Common myeloid progenitor, CD34-positive (primary cell): ENCODE data around the gene TEAD1.

Source experiments
- CTCF ChIA-PET: fragments of 350-600 bp; sonication (Branson Sonifier 250); formaldehyde crosslinking; loops from one replicate; lab custom pipeline; 2021; ENCODE audit warnings: antibody characterized with exemption; lab: Charles Lee
- POLR2A ChIA-PET: fragments of 350-600 bp; sonication (Branson Sonifier 250); formaldehyde crosslinking; loops from one replicate; lab custom pipeline; 2021; ENCODE audit warnings: antibody characterized with exemption; lab: Charles Lee
- DNase-seq, 3 donors: peaks; one replicate each; pipeline versions ENCODE4 v3.0.0 to v3.0.0-alpha.2; 2013
- H3K27ac ChIP-seq, 2 experiments: 1 replicate in 1 of 2; 2 replicates in 1 of 2; pipeline ENCODE4 v1.7.0; 2013; ENCODE audit warnings: inconsistent platforms in 2 of 2, low read length in 2 of 2, mild to moderate bottlenecking in 2 of 2, low read depth in 1 of 2, moderate library complexity in 1 of 2; ENCODE audit not compliant: severe bottlenecking in 2 of 2, insufficient read depth in 1 of 2, poor library complexity in 1 of 2
- H3K27me3 ChIP-seq, 5 experiments: replicated peaks in 2 of 5; 1 replicate in 3 of 5; 2 replicates in 2 of 5; pipeline versions ENCODE4 v1.6.1 to v1.7.0; 2013; ENCODE audit warnings: low read length in 4 of 5, mild to moderate bottlenecking in 2 of 5, moderate library complexity in 2 of 5, inconsistent platforms in 1 of 5; ENCODE audit not compliant: insufficient read depth in 5 of 5, control insufficient read depth in 4 of 5
- H3K36me3 ChIP-seq, 4 experiments: 1 replicate in 2 of 4; 2 replicates in 2 of 4; pipeline versions ENCODE4 v1.6.1 to v1.7.0; 2013; ENCODE audit warnings: low read length in 3 of 4, control low read depth in 1 of 4, mild to moderate bottlenecking in 1 of 4; ENCODE audit not compliant: control insufficient read depth in 4 of 4, insufficient read depth in 4 of 4
- H3K4me1 ChIP-seq, 4 experiments: 1 replicate in 3 of 4; 2 replicates in 1 of 4; pipeline versions ENCODE4 v1.6.1 to v1.7.1; 2013; ENCODE audit warnings: low read length in 3 of 4, mild to moderate bottlenecking in 3 of 4, control low read depth in 1 of 4, inconsistent platforms in 1 of 4, moderate library complexity in 1 of 4; ENCODE audit not compliant: control insufficient read depth in 4 of 4, insufficient read depth in 4 of 4; ENCODE audit errors: control extremely low read depth in 1 of 4
- H3K4me3 ChIP-seq, 7 experiments: 1 replicate in 4 of 7; 2 replicates in 3 of 7; pipeline versions ENCODE4 v1.5.1 to v1.7.0; 2013; ENCODE audit warnings: mild to moderate bottlenecking in 7 of 7, low read length in 6 of 7, moderate library complexity in 6 of 7, inconsistent platforms in 2 of 7, low read depth in 2 of 7, control low read depth in 1 of 7; ENCODE audit not compliant: insufficient read depth in 4 of 7, control insufficient read depth in 1 of 7; ENCODE audit errors: extremely low read depth in 1 of 7
- H3K9me3 ChIP-seq, 5 experiments: 1 replicate in 4 of 5; 2 replicates in 1 of 5; pipeline versions ENCODE4 v1.6.1 to v1.7.1; 2013; ENCODE audit warnings: low read length in 4 of 5, mild to moderate bottlenecking in 2 of 5, inconsistent platforms in 1 of 5, low read depth in 1 of 5, moderate library complexity in 1 of 5; ENCODE audit not compliant: control insufficient read depth in 4 of 5, insufficient read depth in 2 of 5; ENCODE audit errors: control extremely low read depth in 1 of 5
- WGBS: methylation state at CpG from one replicate; pipeline ENCODE4 v1.1.5; 2013; ENCODE audit not compliant: insufficient coverage; 5-methylcytosine and 5-hydroxymethylcytosine counted together

The TEAD1 gene

DNA sequence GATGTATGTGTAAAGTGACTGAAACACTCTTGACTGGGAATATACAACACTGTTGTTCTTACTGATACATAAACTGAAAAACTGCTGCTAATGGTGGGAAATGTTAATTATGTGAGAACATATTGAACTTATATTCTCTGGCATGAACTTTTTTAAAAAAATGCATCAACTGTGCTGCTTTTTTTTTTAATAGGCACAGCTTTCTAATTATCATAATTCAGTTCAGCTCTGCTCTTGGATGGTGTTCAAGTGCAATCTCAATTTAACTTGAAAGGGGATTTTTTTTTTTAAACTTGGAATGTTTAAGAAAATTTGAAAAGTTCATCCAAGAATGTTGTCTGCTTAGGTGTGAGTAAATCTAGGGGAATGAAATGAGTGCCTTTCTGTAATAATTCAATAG, 5.2 kb downstream of the TEAD1 start:
- CTCF ChIA-PET = interaction anchor here (1.4 kb wide), 1 partner anchor 10 kb away, joined by 3 read pairs; no protein-coding TSS in a partner anchor
- peaks cover 0 to 3% (median 2%) of the 10 kb centered on the region in 4 experiments for H3K4me1 ChIP-seq
- no peak overlapping the region for H3K4me3 ChIP-seq
- peaks cover 0 to 2% (median 0%) of the 10 kb centered on the region in 5 experiments for H3K9me3 ChIP-seq
- POLR2A ChIA-PET = no interaction called here
- H3K36me3 ChIP-seq = no peaks in the 10 kb centered on the region
- no peak overlapping the region for H3K27ac ChIP-seq
- no peak for DNase-seq
- peaks cover 43 to 98% (median 57%) of the 10 kb centered on the region in 5 experiments for H3K27me3 ChIP-seq

DNA sequence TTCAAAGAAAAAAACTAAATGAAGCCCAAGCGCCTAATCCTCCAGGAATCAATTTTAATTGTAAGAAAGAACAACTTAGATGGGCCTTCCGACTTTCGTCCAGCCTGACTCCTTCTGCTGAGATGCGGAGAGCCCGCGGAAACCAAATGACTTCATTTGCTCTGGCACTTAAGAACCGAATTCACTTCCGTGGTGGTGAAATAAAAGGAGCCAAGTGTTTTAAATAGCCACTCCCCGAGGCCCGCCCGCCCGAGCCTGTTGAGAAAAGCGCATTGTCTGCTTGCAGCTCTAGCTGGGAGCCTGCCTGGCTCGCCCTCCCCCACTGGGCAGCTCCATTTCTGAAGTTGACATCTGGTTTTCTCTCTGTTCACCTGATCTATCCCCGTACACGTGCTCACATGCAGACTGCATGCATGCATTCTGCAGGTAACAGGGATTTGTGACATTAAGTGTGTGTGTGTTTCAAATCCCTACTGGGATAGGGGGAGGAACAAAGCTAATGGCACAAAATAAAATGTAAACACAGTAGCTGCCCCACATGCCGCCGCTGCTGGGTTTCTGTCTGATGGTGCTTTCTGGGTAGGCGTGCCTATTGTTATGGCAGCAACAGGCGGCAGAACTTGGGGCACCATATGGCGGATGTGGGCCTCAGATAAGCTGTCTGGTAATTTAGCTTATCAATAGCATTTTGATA, 6.2 kb downstream of the TEAD1 start:
- CTCF ChIA-PET = interaction anchor here (1.4 to 1.8 kb wide), 2 partner anchors 9 to 11 kb away, joined by 3 to 6 read pairs; no protein-coding TSS in a partner anchor
- H3K4me1 ChIP-seq = peaks cover 0 to 3% (median 1%) of the 10 kb centered on the region in 4 experiments
- peaks cover 47 to 100% (median 61%) of the 10 kb centered on the region in 5 experiments for H3K27me3 ChIP-seq
- no peaks in the 10 kb centered on the region for H3K36me3 ChIP-seq
- POLR2A ChIA-PET = no interaction called here
- no peak overlapping the region for H3K4me3 ChIP-seq
- WGBS = 9% methylated on average over 19 of the region's 21 CpGs
- peaks cover 0 to 2% (median 0%) of the 10 kb centered on the region in 5 experiments for H3K9me3 ChIP-seq
- peak in 2 of 3 donors; percentile 54 to 69 for DNase-seq
- no peak overlapping the region for H3K27ac ChIP-seq

DNA sequence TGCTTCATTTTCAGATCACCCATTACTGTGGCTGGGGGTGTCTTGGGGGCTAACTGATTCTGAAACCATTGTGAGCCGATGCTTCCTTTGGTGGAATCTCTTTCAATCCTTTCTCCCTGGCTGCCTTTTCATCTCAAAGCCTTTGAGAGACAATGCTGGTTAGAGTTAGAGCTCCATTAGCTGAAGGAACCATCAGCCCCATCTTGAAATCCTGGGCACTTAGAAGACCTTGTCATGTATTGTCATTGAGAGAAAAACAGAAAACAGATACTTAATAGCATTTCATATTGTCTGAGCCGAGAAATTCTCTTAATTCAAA, 6.7 kb downstream of the TEAD1 start:
- H3K9me3 ChIP-seq = peaks cover 0 to 2% (median 0%) of the 10 kb centered on the region in 5 experiments
- no peak overlapping the region for H3K27ac ChIP-seq
- H3K4me1 ChIP-seq = peaks cover 0 to 3% (median 1%) of the 10 kb centered on the region in 4 experiments
- peaks cover 45 to 100% (median 63%) of the 10 kb centered on the region in 5 experiments for H3K27me3 ChIP-seq
- CTCF ChIA-PET = interaction anchor here (1.8 kb wide), 1 partner anchor 11 kb away, joined by 6 read pairs; no protein-coding TSS in a partner anchor
- H3K36me3 ChIP-seq = no peaks in the 10 kb centered on the region
- 20% methylated on average over 1 of the region's 2 CpGs for WGBS
- POLR2A ChIA-PET = no interaction called here
- DNase-seq = no peak
- H3K4me3 ChIP-seq = no peak overlapping the region

DNA sequence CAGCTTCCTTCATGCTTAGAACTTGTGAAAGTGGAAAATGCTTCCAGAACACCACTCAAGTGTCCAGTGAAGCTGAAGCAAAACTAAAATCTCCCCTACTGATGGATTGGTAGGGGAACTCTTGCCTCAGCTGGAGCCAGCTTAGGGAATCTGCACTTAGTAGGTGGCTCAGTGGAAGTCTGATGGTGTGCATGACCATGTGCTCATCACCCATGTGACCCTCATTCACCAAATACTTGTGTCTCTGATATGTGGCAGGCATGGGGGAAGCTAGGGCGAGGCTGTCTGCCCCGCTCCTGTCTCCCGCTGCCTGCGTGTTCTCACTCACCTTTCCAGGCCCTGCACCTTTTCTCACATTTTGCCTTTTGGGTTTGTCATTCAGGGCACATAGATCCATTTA, 7.2 kb downstream of the TEAD1 start:
- Histone ChIP-seq H3K36me3 (no peaks in the 10 kb centered on the region), H3K4me1 (peaks cover 0 to 3% (median 1%) of the 10 kb centered on the region in 4 experiments), H3K9me3 (peaks cover 0 to 2% (median 0%) of the 10 kb centered on the region in 5 experiments), H3K27ac (no peak overlapping the region), H3K27me3 (peaks cover 40 to 100% (median 60%) of the 10 kb centered on the region in 5 experiments), H3K4me3 (no peak overlapping the region)
- CTCF ChIA-PET = interaction anchor here (1.8 kb wide), 1 partner anchor 10 kb away, joined by 6 read pairs; no protein-coding TSS in a partner anchor
- POLR2A ChIA-PET = no interaction called here
- 90% methylated on average over 2 of the region's 4 CpGs for WGBS
- no peak for DNase-seq

DNA sequence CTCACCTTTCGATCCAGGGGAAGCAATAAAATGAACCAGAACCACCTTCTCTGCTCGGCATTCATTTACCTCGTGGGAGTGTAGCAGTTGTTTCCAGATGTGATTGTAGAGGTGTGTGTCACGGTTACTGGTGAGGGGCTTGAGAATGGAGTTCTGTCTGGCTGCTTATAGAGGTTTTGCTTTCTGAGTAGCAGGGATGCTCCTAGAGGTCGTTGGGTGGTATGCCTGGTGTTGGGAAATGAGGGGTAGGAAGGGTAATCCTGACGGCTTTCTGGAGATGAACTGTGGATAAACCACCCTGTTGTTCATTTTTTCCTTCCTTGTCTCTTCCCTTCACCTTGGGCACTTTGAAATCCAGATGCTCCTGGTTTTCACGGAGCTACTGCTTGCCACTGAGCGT, 8.1 kb downstream of the TEAD1 start:
- Histone ChIP-seq H3K4me1 (peaks cover 0 to 3% (median 1%) of the 10 kb centered on the region in 4 experiments), H3K27me3 (peaks cover 39 to 99% (median 62%) of the 10 kb centered on the region in 5 experiments), H3K36me3 (no peaks in the 10 kb centered on the region), H3K4me3 (no peak overlapping the region), H3K9me3 (peaks cover 0 to 3% (median 1%) of the 10 kb centered on the region in 5 experiments), H3K27ac (no peak overlapping the region)
- ChIA-PET CTCF (interaction anchor here (1.8 kb wide), 1 partner anchor 9 kb away, joined by 6 read pairs; no protein-coding TSS in a partner anchor), POLR2A (no interaction called here)
- DNase-seq = no peak
- 79% methylated on average over 5 of the region's 8 CpGs for WGBS

DNA sequence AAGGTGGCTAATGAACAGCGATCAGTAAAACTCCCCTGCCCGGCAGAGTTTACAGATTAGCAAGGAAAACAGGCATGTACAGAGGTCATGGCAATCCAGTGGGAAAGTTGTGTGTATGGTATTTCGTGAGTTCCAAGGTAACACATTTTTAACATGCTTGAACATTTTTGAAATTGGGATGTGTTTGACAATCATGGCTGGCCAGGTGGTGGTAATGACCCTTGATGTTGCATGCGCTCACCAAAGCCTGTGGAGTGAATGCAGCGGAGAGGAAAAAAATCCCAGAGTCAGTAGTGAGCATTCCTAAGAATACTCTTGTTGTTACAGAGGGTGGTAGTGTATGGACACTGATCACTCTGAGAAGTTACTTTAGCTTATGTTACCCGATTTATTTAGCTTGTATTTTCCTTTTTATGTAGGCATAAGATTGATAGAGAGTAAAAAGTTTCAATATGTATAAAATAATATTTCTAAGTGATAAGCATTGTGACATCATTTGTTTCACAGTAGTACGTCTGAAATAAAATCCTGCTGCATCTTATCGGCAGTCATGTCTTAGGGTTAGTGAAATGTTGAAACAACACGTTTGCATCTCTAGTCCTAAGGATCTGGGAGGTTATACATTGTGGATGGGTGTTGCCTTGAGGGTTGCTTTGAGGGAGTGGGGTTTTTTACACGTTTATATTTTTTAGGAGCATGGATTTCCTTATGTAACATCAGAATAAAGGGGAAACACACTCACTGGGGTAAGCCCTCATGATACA, 8.7 kb downstream of the TEAD1 start:
- no peaks in the 10 kb centered on the region for H3K36me3 ChIP-seq
- ChIA-PET POLR2A (no interaction called here), CTCF (no interaction called here)
- no peak overlapping the region for H3K4me3 ChIP-seq
- no peak for DNase-seq
- H3K27ac ChIP-seq = no peak overlapping the region
- H3K9me3 ChIP-seq = peaks cover 0 to 3% (median 1%) of the 10 kb centered on the region in 5 experiments
- WGBS = 76% methylated on average over 8 of the region's 10 CpGs
- H3K4me1 ChIP-seq = peaks cover 0 to 3% (median 1%) of the 10 kb centered on the region in 4 experiments
- peaks cover 43 to 99% (median 62%) of the 10 kb centered on the region in 5 experiments for H3K27me3 ChIP-seq
